ENCODE measurements around the gene OLFM3.

DNA sequence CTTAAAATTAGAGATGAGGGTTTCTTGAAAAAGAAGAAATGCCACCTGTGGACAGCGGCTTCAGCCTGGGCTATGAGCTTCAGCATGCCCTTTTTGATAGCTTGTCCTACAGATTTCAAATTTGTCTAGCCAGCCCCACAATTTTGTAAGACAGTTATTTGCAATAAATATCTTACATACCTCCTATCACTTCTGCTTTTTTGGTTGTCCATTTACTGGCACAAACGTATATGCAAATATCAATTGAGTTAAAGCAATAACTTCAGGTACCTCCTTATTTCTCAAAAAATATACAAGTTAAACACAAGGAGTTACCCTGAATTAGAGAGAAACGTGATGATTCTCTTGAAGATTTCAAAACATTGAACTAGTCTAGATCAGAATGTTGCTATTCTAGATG is 53.5 kb downstream of the OLFM3 start:
- no peak for TF ChIP-seq CTCF (IDR thresholded peaks at IDR 0.05; ENCODE audit: low read depth, low read length)
- TF ChIP-seq POLR2A (IDR thresholded peaks at IDR 0.05; ENCODE audit: extremely low read depth, insufficient read length) = no peak
